BLaER1 treated with 17β-estradiol and CSF1 and Interleukin-3, amounts not matched to agents 10 nM and 100 nM (cell line): ENCODE measurements around the gene HPSE2.

Source experiments
- H3K27ac ChIP-seq, 11 experiments: shearing (Covaris generic); formaldehyde crosslinking; 2 replicates each; pipeline ENCODE4 v1.8.1; 2022
- H3K27me3 ChIP-seq, 11 experiments: shearing (Covaris generic); formaldehyde crosslinking; 2 replicates each; pipeline ENCODE4 v1.8.1; 2022
- H3K36me3 ChIP-seq, 11 experiments: shearing (Covaris generic); formaldehyde crosslinking; 2 replicates each; pipeline ENCODE4 v1.8.1; 2022
- H3K4me1 ChIP-seq, 10 experiments: shearing (Covaris generic); formaldehyde crosslinking; 2 replicates each; pipeline ENCODE4 v1.8.1; 2022
- H3K4me2 ChIP-seq, 11 experiments: shearing (Covaris generic); formaldehyde crosslinking; 2 replicates each; pipeline ENCODE4 v1.8.1; 2022
- H3K4me3 ChIP-seq, 10 experiments: shearing (Covaris generic); formaldehyde crosslinking; 2 replicates each; pipeline ENCODE4 v1.8.1; 2022
- H3K9ac ChIP-seq, 11 experiments: shearing (Covaris generic); formaldehyde crosslinking; 2 replicates each; pipeline ENCODE4 v1.8.1; 2022
- H3K9me3 ChIP-seq, 11 experiments: shearing (Covaris generic); formaldehyde crosslinking; replicated peaks in 1 of 11; 2 replicates each; pipeline ENCODE4 v1.8.1; 2022
- H4K20me1 ChIP-seq, 11 experiments: shearing (Covaris generic); formaldehyde crosslinking; 2 replicates each; pipeline ENCODE4 v1.8.1; 2022
- Cebpa-rat ChIP-seq, 11 experiments: shearing (Covaris generic); IDR thresholded peaks; 2 replicates each; pipeline ENCODE4 v1.8.1; 2022

Gene HPSE2

GRCh38 chr10:98539578-98539977 lies 696.1 kb downstream of the HPSE2 start:
- Histone ChIP-seq H3K36me3 (no peaks in the 10 kb centered on the region), H3K9ac (no peak overlapping the region), H4K20me1 (no peaks in the 10 kb centered on the region), H3K27ac (no peak overlapping the region), H3K4me1 (no peaks in the 10 kb centered on the region), H3K27me3 (no peaks in the 10 kb centered on the region), H3K9me3 (no peaks in the 10 kb centered on the region), H3K4me2 (no peak overlapping the region), H3K4me3 (no peak overlapping the region)
- TF ChIP-seq Cebpa-rat (IDR thresholded peaks at IDR 0.05) = no peak

DNA sequence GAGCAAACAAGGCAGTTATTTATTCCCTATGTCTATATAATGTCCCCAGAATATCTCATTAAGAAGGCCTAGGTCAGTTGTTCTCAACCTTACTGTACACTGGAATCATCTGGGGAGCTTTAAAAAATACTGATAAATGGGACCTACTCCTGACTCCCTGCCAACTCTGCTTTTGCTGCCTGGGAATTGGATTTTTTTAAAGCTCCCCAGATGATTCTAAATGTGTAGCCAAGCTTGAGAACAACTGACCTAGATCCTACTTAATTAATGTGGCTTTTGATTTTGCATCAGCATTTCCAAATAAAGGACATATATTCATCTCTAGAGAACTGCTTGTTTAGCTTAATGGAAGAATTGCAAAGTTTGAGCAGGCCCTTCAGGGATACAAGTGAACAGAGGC lies 697.2 kb downstream of the HPSE2 start:
- Histone ChIP-seq H3K27ac (no peak overlapping the region), H3K9me3 (no peaks in the 10 kb centered on the region)

DNA sequence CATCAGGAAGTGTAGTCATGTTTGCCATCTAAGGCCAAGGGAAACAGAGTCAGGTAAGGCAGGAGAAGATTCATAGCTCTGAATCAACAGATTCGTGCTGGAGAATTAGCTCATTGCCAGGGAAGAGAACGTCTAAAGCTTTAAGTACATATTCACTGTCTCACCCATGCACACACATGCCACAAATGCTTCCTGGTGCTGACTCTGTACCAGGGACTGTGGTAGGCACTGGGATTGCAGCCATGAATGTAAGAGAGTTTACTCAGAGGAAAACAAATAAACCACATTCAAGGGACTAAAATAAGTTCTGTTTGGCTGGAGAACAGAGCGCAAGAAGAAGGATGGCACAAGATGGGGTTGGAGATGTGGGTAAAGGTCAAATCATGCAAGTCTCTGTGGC lies 699.1 kb downstream of the HPSE2 start:
- no peak overlapping the region for H3K9ac ChIP-seq
- H3K4me2 ChIP-seq = no peak overlapping the region
- H3K4me1 ChIP-seq = no peaks in the 10 kb centered on the region
- H3K27me3 ChIP-seq = no peaks in the 10 kb centered on the region
- H4K20me1 ChIP-seq = no peaks in the 10 kb centered on the region
- H3K4me3 ChIP-seq = no peak overlapping the region
- no peak overlapping the region for H3K27ac ChIP-seq
- H3K9me3 ChIP-seq = no peaks in the 10 kb centered on the region
- no peaks in the 10 kb centered on the region for H3K36me3 ChIP-seq
- TF ChIP-seq Cebpa-rat (IDR thresholded peaks at IDR 0.05) = no peak

More for the DNA sequence above, 697.2 kb downstream of the HPSE2 start:
- no peak for TF ChIP-seq Cebpa-rat (IDR thresholded peaks at IDR 0.05)
- H3K4me2 ChIP-seq = no peak overlapping the region
- H3K4me1 ChIP-seq = no peaks in the 10 kb centered on the region
- no peak overlapping the region for H3K4me3 ChIP-seq
- no peaks in the 10 kb centered on the region for H3K27me3 ChIP-seq
- H4K20me1 ChIP-seq = no peaks in the 10 kb centered on the region
- no peak overlapping the region for H3K9ac ChIP-seq
- H3K36me3 ChIP-seq = no peaks in the 10 kb centered on the region

- H3K4me1 ChIP-seq = no peaks in the 10 kb centered on the region
- no peaks in the 10 kb centered on the region for H3K27me3 ChIP-seq
- H3K4me2 ChIP-seq = no peak overlapping the region
- H3K36me3 ChIP-seq = no peaks in the 10 kb centered on the region
- H3K9me3 ChIP-seq = no peaks in the 10 kb centered on the region
- no peaks in the 10 kb centered on the region for H4K20me1 ChIP-seq
- no peak overlapping the region for H3K27ac ChIP-seq
- TF ChIP-seq Cebpa-rat (IDR thresholded peaks at IDR 0.05) = no peak
- H3K9ac ChIP-seq = no peak overlapping the region
- H3K4me3 ChIP-seq = no peak overlapping the region
Measured at GRCh38 chr10:98533746-98534445, 701.8 kb downstream of the HPSE2 start.

DNA sequence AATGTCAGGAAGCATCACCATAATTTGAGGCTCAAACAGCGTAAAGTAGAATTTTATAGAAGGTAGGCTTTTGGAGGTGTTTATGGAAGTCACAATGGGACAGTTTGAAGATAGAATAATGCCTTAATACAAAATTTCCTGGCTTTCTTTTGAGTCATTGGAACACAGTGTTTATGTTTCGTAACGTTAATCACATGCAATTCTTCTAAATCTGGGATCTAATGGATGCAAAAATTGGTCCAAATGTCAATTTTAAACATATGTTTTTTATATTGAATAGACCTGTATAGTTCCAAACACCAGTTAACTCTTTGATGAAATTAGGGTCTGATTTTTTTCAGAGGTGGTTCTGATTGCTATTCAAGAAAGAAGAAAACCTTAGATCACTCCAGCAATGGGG lies 702.4 kb downstream of the HPSE2 start:
- no peak for TF ChIP-seq Cebpa-rat (IDR thresholded peaks at IDR 0.05)
- Histone ChIP-seq H3K4me2 (no peak overlapping the region), H3K27ac (no peak overlapping the region), H3K36me3 (no peaks in the 10 kb centered on the region), H3K27me3 (no peaks in the 10 kb centered on the region), H3K4me3 (no peak overlapping the region), H3K4me1 (no peaks in the 10 kb centered on the region), H3K9me3 (no peaks in the 10 kb centered on the region), H4K20me1 (no peaks in the 10 kb centered on the region), H3K9ac (no peak overlapping the region)

- no peak overlapping the region for H3K4me2 ChIP-seq
- no peak for TF ChIP-seq Cebpa-rat (IDR thresholded peaks at IDR 0.05)
- no peak overlapping the region for H3K9ac ChIP-seq
- H4K20me1 ChIP-seq = no peaks in the 10 kb centered on the region
- no peaks in the 10 kb centered on the region for H3K9me3 ChIP-seq
- H3K27ac ChIP-seq = no peak overlapping the region
- H3K36me3 ChIP-seq = no peaks in the 10 kb centered on the region
- H3K4me1 ChIP-seq = no peaks in the 10 kb centered on the region
- no peak overlapping the region for H3K4me3 ChIP-seq
- no peaks in the 10 kb centered on the region for H3K27me3 ChIP-seq
Measured at GRCh38 chr10:98528805-98529183, 706.9 kb downstream of the HPSE2 start.

DNA sequence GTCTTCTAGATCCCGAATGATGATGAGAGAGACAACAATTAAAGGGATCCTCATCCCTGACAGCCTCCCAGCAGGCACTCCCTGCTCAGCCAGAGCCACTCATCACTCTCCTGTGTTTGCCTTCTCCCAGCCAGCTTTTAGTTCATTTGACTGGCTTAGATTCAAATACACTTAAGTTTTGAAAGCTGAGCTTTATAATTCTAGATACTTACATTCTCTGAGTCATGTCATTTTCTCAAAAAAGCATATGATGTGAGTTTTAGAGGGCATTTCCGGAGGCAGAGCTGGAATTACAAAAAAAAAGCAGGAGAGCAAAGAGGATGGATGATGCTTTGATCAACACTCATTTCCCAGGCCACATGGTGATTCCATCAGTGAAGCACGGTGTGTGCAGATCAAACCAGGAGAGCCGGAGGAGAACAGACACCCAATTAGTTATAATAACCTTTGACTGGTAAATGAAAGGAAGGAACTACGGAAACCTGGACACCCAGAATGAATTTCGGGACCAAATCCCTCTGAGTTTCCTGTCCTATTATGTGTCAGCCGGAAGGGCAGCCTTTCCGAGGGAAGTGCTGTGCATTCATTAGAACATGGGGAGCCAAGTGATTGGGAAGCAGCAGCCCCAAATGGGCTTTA lies 707.4 kb downstream of the HPSE2 start:
- Histone ChIP-seq H3K9ac (no peak overlapping the region), H3K27ac (no peak overlapping the region), H3K4me2 (no peak overlapping the region), H4K20me1 (no peaks in the 10 kb centered on the region), H3K4me3 (no peak overlapping the region), H3K4me1 (no peaks in the 10 kb centered on the region), H3K36me3 (no peaks in the 10 kb centered on the region), H3K27me3 (no peaks in the 10 kb centered on the region), H3K9me3 (no peaks in the 10 kb centered on the region)
- TF ChIP-seq Cebpa-rat (IDR thresholded peaks at IDR 0.05) = no peak

- Histone ChIP-seq H3K4me3 (no peak overlapping the region), H3K4me2 (no peak overlapping the region), H3K9me3 (no peaks in the 10 kb centered on the region), H3K36me3 (no peaks in the 10 kb centered on the region), H4K20me1 (no peaks in the 10 kb centered on the region), H3K27me3 (no peaks in the 10 kb centered on the region), H3K9ac (no peak overlapping the region), H3K27ac (no peak overlapping the region), H3K4me1 (no peaks in the 10 kb centered on the region)
- TF ChIP-seq Cebpa-rat (IDR thresholded peaks at IDR 0.05) = no peak
Measured at GRCh38 chr10:98525969-98526368, 709.7 kb downstream of the HPSE2 start.

- H3K4me2 ChIP-seq = no peak overlapping the region
- no peak overlapping the region for H3K9ac ChIP-seq
- no peaks in the 10 kb centered on the region for H3K36me3 ChIP-seq
- H4K20me1 ChIP-seq = no peaks in the 10 kb centered on the region
- H3K9me3 ChIP-seq = no peaks in the 10 kb centered on the region
- no peak overlapping the region for H3K27ac ChIP-seq
- TF ChIP-seq Cebpa-rat (IDR thresholded peaks at IDR 0.05) = no peak
- no peaks in the 10 kb centered on the region for H3K27me3 ChIP-seq
- no peak overlapping the region for H3K4me3 ChIP-seq
- no peaks in the 10 kb centered on the region for H3K4me1 ChIP-seq
Measured at GRCh38 chr10:98524124-98524523, 711.5 kb downstream of the HPSE2 start.

DNA sequence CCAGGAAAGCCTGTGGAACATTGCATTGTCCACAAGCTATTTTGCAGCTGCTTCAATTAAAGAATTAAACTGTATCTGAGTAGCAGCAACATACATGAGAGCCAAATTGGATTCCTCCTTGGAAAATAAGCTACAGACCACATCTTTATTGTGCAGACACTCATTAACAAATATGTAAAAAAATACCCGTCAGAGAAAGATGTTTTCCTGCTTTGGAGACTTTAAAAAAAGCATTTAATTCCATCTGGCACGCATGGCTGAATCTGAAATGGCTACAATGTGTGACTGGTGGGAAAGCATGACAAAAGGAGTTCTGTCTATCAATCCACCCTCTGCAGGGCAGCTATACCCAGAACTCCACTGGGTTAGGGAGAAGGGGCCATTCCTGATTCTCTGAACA lies 715.8 kb downstream of the HPSE2 start:
- Histone ChIP-seq H3K4me2 (no peak overlapping the region), H3K4me1 (no peaks in the 10 kb centered on the region), H3K36me3 (no peaks in the 10 kb centered on the region), H3K4me3 (no peak overlapping the region), H3K9me3 (no peaks in the 10 kb centered on the region), H4K20me1 (no peaks in the 10 kb centered on the region), H3K9ac (no peak overlapping the region), H3K27ac (no peak overlapping the region), H3K27me3 (no peaks in the 10 kb centered on the region)
- TF ChIP-seq Cebpa-rat (IDR thresholded peaks at IDR 0.05) = no peak
